ENCODE results near the gene RAD18. TPM values are rescaled to one million over a fixed set of nuclear protein-coding genes. Genes with fewer than 3 reads are reported as not detected.

RAD18 gene
- total RNA-seq, 1 donor from 2014 or later, result 4.8 TPM

DNA sequence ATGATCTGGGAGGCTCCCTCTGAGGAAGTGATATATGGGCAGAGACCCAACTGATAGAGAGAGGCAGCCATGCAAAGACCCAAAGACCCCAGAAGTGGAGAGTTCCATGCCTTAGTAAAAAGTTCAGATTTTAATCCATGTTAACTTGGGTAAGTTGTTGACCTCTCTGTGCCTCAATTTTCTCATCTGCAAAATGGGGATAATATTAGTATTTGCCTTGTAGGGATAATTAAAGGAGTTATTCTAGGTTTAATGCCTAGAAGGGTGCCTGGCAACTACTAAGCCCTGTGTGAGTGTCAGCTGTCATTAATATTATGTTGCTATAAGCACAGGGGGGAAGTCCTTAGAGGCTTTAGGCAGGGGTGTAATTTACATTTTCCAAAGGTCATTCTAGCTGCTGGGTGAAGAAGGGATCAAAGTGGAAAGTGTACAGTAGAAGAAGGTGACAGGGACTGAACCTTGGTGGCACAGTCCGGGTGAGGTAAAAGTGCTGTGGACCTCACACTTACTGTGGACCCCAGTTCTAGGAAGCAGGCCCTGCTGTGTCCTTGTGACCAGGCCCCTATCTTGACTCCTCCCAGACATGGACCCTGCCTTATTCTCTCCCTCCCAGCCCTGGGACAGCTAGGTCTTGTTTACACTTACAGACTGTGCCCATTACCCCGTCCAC, 3.0 kb upstream of the RAD18 start:
- DNase-seq (ENCODE audit: low read depth in 2 of 2), result no peak

DNA sequence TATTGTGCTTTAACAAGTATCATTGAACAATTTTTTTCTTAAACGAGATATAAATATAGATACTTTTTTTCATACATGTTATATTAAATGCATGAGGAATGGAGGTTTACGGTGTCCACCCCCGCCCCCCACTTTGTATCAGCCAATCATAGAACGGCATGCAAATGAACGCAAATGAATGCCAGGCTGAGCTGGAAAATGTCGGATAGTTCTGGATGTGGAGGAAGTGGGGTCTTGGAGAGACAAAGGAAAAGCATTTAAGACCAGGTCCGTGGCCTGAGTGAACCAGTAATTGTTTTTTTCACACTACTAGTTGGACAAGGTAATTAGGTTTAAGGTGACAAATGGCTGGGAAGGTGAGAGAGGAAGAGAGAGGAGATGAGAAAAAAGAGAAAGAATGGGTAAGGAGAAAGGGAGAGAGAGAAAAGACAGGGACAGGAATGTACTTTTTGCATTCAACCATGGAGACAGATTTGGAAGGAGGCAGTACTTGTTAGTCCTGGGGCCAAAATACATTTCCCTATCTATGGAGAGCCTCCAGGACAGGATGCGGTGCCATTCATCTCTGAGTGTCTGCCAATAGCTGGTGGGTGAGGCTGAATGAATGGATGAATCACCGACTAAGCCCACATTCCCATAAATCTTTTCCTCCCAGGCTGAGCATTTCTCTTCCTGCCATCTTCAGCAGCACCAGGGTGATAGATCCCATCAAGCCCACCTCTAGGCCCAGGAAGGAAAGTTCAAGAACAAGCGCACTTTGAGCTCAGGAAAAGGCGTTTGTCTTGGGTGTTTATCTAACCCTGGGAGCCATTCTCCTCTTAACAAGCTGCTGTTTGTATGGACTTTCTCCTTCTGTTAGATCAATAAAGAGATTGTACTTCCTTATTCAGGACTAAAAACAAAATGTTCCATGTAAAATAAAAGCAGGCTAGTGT, 1.4 kb upstream of the RAD18 start:
- peak; percentile 58 to 72 for DNase-seq (ENCODE audit: low read depth in 2 of 2)

DNA sequence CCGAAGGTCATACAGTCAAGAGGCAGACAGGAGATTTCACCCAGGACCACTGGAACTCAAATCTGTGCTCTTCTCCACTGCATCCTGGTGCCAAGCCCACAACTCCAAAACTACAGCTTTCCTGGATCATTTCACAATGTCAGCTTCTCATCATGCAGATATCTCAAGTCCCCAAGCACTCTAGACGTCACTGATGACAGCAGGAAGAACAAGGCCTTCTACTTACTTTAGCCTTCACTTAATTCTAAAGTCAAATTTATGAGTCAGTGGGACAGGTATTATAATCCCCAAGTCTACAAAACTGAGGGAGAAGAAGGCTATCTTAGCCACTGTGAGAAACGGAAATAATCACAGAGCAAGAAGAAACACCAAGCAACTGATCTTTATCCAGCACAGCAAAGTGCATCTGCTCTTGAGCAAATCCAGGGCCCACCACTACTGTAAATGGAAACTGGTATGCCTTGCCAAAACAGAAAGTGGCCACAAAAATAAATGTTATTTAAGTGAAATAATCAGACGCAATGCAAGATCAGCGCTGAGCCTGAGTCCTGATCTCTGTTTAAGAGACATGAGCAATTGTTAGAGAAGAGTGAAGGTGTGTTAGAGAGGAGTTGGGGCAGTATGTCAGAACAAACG, 928 bp downstream of the RAD18 start:
- DNase-seq (ENCODE audit: low read depth in 2 of 2), result no peak

DNA sequence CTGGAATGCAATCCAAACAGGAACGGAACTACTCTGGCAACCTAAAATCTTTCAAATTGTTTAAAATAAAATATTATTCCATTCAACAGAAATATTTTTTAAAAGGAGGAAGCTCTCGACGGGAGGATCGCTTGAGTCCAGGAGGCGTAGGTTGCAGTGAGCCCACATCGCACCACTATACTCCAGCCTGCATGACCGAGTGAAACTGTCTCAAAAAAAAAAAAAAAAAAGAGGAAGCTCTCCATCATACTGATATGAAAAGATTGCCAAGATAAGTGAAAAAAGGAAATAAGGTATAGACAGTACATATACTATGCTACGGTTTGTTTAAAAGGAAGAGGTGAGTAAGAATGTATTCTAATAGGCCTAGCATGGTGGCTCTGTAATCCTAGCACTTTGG, 3.6 kb downstream of the RAD18 start:
- DNase-seq (ENCODE audit: low read depth in 2 of 2), result no peak

DNA sequence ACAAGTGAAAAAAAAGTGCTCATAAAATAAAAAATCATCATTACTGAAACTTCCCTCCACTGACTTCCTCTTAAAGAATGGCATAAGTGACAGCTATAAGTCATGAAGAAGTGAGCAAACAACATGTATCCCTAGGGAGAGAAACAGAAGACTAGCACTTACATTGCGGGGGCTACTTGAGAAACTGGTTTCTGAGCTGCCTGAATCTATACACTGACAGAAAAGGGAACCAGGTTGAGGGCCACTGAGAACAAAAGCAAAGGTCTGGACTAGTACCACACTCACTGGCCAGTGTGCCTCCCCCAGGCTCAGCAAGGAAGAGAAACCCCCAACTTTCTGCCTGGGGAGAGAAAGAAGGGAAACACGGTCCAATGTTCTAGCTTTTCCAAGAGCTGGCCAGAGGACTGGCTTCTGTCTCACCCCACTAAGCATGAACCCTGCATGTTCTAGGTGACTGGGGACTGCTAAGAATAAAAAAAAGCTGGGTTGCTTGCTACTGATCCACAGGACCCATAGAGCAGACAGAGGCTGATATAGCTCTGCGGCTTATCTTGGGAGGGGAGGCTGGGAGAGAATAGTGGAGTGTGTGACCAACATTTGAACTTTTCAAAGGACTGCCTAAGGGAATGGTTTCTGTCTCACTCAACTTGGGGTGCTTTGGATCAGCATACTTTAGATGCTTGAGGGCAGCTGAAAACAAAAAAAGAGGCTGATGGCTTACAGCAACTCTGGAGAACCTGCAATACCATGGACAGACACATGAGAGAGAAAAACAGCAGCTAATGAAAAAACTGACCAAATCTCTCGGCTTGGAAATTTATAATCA, 8.1 kb downstream of the RAD18 start:
- DNase-seq (ENCODE audit: low read depth in 2 of 2), result no peak

DNA sequence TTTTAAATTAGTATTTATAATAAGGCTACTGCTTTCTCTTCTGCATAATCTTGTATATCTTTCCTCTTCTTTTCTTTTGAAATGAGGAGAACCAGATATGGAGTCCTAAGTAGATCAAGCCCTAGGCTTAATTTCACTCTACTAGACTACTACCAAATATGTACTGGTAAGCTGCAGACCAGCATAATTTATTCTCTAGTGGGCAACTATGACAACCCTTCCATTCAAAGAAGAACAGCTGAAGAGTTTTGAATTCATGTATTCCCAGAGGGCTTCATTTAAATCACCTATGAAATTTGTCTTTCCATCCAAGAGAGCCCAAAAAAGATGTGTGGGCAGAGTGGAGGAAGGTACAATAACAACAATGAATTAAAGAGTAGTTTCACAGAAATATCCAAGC, 10.0 kb downstream of the RAD18 start:
- DNase-seq (ENCODE audit: low read depth in 2 of 2), result no peak

DNA sequence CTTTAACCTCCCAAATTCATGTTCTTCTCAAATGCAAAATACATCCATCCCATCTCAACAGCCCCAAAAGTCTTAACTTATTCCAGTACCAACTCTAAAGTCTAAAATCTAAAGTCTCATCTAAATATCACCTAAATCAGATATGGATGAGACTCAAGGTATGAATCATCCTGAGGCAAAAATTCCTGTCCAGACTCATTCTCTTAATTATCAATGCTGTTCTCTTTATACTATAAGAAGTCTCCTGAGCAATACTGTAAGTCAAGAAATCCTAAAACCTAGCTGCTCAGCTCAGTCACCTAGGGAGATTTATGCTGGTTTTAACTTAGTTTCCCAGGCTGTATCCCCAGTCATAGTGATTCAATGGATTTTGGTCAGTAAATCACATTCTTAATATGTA, 11.1 kb downstream of the RAD18 start:
- no peak for DNase-seq (ENCODE audit: low read depth in 2 of 2)

DNA sequence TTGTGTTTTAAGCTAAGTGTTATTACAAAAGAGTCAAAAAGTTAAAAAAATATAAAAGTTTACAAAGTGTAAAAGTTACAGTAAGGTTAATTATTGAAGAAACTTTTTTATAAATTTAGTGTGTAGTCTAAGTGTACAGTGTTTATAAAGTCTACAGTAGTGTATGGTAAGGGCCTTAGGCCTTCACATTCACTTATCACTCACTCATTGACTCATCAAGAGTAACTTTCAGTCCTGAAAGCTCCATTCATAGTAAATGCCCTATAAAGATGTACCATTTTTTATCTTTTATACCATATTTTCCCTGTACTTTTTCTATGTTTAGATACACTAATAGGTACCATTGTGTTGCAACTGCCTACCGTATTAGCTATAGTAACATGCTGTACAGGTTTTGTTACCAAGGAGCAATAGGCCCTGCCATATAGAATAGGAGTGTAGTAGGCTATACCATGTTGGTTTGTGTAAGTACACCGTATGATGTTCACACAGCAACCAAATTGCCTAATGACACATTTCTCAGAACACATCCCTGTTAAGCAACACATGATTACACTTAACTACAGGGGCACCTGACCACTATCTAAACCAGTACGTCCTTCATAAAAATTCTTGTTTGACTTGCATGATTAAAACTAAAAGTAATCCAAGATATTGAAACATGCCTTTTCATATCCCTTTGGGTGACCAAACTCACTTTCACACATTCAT, 17.2 kb downstream of the RAD18 start:
- no peak for DNase-seq (ENCODE audit: low read depth in 2 of 2)

DNA sequence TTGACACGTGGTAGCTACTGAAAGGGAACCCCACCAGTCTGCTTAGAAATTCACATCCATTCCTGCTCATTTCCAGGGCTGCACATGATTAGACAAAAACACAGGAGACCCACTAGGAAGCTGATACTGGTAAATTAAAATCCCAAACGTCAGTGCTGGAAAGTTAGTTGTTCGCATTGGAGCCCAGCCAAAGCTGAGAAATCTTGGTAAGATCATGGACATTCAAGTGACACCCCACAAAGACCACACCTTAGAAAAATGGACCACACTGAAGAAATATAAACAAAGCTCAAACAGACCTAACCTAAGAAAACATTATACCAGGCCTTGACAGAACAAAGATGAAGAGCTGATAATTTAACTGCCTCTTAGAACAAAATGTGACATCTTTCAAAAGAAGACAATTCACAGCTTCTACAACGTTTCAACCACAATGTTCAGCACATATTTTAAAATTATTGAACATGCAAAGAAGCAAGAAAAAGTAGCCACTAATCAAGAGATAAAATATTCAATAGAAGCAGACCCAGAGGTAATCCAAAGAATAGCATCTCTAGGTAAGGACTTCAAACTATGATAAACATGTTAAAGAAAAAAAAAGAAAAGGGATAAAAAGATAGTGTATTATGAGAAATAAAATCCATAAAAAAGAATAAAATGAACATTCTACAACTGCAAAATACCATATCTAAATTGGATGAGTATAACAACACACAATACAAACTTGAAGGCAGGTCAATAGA, 20.4 kb downstream of the RAD18 start:
- DNase-seq (ENCODE audit: low read depth in 2 of 2), result no peak

DNA sequence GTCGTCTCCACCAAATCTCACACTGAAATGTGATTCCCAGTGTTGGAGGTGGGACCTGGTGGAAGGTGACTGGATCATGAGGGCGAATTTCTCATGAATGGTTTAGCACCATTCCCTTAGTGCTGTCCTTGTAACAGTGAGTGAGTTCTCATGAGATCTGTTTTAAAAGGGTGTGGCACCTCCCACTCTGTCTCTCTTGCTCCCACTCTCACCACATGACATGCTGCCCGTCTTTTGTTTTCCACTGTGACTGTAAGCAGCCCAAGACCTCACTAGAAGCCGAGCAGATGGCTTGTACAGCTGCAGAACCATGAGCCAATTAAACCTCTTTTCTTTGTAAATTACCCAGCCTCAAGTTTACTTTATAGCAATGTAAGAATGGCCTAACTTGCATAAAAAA, 21.2 kb downstream of the RAD18 start:
- no peak for DNase-seq (ENCODE audit: low read depth in 2 of 2)

DNA sequence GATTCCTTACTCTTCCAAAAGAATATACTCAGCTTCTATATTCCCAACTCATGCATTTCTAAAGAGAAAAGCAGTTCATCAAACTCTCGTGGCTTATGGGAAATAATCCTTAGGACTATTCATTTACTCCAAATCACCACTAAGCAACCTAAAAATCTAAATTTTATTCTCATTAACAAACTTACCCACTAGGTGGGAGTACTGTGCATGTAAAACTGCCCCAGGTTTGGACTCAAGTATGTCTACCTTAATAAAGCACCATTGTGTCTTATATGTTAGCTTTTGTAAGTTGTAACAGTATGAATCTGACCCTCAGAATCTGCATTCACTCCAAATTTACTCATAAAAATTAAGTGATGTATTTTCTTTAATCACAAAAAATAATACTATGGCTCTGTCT, 25.3 kb downstream of the RAD18 start:
- peak; percentile 47 to 57 for DNase-seq (ENCODE audit: low read depth in 2 of 2)

DNA sequence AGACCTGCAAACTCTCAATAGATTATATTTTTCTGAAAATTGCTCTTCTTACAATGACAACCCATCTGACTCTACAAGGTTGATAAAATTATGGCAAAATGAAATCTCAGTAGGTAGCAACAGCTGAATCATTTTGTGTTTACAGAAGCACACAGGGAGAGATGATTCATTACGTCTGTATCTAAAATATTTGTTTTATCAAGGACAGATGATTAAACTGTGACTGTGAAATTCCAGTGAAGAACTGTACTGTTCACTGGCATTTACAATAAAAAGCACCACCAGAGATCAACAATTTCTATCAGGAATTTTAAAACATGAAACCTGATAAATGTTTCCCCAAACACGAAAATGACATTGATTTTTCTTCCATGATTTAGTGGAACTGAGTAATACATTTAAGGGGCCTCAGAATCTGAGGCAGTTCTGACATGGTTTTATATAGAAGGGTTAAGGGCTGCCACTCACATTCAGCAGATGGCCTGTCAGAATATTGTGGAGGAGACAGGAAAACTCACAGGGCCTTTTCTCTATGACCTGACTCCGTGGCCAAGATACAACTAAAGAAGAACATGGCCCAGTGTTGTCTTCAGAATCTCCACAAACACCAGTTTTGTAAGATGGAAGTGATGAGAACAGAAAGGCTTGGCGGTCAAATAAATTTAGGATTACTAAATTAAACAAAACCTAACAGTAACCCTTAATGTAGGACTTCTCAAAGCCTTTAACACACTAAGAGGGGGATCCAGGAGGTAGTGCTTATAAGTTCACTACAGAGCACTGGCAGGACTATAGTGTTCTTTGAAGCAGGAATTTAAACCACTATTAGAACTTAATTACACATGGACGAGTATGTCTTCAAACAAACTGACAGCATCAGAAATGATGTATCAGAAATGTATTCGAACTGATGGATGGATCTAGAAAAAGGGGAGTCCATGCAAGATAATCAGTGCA, 25.9 kb downstream of the RAD18 start:
- peak; percentile 79 to 83 for DNase-seq (ENCODE audit: low read depth in 2 of 2)

DNA sequence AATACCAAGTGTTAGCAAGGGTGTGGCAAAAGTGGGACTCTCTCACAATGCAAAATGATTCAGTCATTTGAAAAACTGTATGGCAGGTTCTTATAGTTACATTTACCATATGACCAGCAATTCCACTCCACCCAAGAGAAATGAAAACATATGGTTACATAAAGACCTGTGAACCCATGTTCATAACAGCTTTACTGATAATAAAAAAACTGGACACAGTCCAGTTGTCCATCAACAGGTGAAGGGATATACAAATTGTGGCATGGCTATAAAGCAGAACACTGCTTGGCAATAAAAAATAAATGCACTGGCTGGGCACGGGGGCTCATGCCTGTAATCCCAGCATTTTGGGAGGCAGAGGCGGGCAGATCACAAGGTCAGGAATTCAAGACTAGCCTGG, 30.8 kb downstream of the RAD18 start:
- peak in 1 of 2 donors; percentile 65 for DNase-seq (ENCODE audit: low read depth in 2 of 2)

DNA sequence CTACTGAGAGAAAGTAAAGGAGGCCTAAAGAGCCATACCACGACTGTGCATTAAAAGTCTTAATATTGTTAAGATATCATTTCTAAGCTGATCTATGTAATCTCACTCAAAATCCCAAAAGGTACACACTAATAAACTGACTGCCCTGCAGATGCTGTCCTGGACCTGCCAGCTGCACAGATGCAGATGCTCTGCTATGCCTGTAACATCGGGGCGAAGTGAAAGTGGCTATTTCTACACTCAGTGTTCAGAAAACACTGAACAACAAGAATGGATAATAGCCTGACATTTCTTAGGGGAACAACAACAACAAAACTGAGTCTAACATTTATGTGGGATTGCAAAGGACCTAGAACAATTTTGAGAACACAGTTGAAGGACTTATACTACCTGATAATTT, 31.9 kb downstream of the RAD18 start:
- DNase-seq (ENCODE audit: low read depth in 2 of 2), result peak in 1 of 2 donors; percentile 12

DNA sequence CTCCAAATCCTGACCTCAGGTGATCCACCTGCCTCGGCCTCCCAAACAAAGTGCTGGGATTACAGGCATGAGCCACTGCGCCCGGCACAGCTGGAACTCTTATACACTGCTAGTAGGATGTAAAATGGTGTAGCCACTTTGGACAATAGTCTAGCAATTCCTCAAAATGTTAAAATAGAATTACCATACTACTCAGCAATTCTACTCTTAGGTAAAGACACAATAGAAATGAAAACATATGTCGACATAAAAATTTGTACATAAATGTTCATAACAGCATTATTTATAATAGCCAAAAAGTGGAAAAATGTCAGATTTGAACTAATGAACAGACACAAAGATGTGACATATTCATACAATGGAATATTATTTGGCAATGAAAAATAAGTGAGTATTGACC, 33.4 kb downstream of the RAD18 start:
- DNase-seq (ENCODE audit: low read depth in 2 of 2), result no peak

DNA sequence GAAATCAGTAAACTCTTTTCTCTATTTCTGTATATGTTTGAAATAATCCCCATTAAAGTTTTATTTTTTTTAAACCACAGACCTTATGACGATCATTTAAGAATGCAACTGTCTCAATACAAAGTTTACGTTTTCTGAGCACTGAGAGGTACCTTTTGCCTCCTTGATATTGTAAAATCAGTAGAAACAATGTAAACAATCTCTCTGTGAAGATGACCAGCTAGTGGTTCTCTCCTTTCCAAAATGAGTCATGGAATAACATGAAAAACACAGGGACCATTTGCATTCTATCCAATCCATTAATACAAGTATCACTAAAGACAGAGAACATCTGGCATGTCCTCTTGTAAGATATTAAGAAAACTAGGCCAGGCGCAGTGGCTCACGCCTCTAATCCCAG, 48.8 kb downstream of the RAD18 start:
- no peak for DNase-seq (ENCODE audit: low read depth in 2 of 2)

DNA sequence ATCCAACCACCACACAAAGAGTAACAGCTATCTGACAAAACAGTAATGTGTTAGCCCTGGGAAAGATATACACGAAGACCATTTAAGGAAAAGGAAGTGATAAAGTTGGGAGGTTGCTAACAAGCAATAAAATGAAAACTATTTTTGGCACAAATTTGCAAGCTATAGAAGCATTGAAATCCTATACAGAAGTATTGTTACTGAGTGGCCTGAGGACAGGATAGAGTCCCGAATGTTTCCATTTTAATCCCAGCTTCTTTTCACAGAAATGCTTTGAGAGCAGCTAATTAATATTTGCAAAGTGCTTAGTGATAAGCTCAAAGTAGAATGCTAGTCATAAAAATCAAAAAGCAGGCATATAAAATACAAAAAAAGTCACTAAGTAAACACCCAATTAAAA, 51.5 kb downstream of the RAD18 start:
- peak in 1 of 2 donors; percentile 19 for DNase-seq (ENCODE audit: low read depth in 2 of 2)

DNA sequence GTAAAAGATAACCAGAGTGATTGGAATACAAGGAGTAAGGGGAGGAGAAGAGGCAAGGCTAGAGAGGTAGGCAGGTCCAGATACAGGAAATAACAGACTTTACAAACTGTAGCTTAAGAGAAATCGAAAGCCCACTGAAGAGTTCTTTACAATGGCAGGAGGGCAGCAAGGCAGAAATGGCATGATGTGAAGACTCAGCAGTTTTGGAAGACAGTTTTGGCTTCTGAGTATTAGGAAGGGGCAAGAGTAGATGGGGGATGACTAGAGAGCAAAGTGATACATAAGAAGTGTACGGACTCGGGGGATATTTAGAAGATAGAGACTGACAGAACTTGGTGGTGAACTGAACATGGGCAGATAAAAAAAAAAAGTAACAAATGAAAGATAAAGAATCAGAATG, 54.1 kb downstream of the RAD18 start:
- DNase-seq (ENCODE audit: low read depth in 2 of 2), result no peak

DNA sequence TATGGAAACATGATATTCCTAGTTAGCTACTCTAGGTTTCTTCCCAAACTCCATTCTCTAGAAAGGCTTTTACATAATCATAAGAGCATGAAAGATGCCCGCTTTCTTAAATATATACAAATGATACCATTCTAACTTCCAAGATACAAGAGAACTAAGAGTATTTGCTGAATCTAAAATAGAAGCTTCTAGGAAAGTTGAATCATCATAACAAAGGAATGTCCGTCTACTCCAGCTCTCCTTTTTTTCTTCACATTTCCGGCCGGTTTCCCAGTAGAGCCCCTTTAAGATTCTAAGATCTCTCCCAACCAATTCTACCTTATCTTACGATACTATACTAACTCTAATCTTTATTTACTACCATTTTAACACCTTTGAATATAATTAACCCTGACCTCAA, 60.1 kb downstream of the RAD18 start:
- peak in 1 of 2 donors; percentile 30 for DNase-seq (ENCODE audit: low read depth in 2 of 2)
